Heart right ventricle (tissue), 16 donors: ENCODE measurements around the gene NUP93. TPM values are rescaled to one million over a fixed set of nuclear protein-coding genes. Genes with fewer than 3 reads are reported as not detected.
A peak's percentile ranks its signal among the peaks of the same experiment; 100 is the strongest.

Experiments used
- ATAC-seq, 8 donors: fragments of 200-7000 bp; cut with Tn5 transposase; one replicate each; pipeline ENCODE4 v1.9.1; 2020; ENCODE audit warnings: mild to moderate bottlenecking in 8 of 8, moderate library complexity in 8 of 8, moderate number of reproducible peaks in 1 of 8
- DNase-seq, 2 donors: peaks; one replicate each; pipeline ENCODE4 v3.0.0-alpha.2; 2020
- H3K27ac ChIP-seq, 10 donors: fragments of 200-600 bp; sonication (generic) in 2 of 10; one replicate each; pipeline versions ENCODE4 v1.5.0 to v1.8.0; 2020 to 2022; ENCODE audit warnings: mild to moderate bottlenecking in 3 of 10
- H3K27me3 ChIP-seq, 7 donors: fragments of 200-600 bp; one replicate each; pipeline ENCODE4 v1.8.0; 2021 to 2022; ENCODE audit warnings: mild to moderate bottlenecking in 2 of 7
- H3K36me3 ChIP-seq, 9 donors: fragments of 200-600 bp; sonication (generic) in 1 of 9; one replicate each; pipeline versions ENCODE4 v1.5.0 to v1.8.0; 2020 to 2022; ENCODE audit warnings: mild to moderate bottlenecking in 2 of 9
- H3K4me1 ChIP-seq, 9 donors: fragments of 200-600 bp; sonication (generic) in 1 of 9; one replicate each; pipeline versions ENCODE4 v1.5.0 to v1.8.0; 2020 to 2022; ENCODE audit warnings: mild to moderate bottlenecking in 4 of 9
- H3K4me3 ChIP-seq, 10 donors: fragments of 200-600 bp; sonication (generic) in 2 of 10; one replicate each; pipeline versions ENCODE4 v1.5.0 to v1.8.0; 2020 to 2022; ENCODE audit warnings: mild to moderate bottlenecking in 7 of 10, moderate library complexity in 2 of 10
- H3K9me3 ChIP-seq, 11 donors: fragments of 200-600 bp in 10 of 11; sonication (generic) in 2 of 11; one replicate each; pipeline versions ENCODE4 v1.5.0 to v1.8.0; 2013 to 2022; ENCODE audit warnings: mild to moderate bottlenecking in 2 of 11, control low read depth in 1 of 11, moderate library complexity in 1 of 11
- WGBS, 2 donors: extraction: QIAGEN DNeasy Blood & Tissue Kit; methylation state at CpG; one replicate each; pipeline ENCODE4 v1.1.7; 2013; ENCODE audit warnings: inconsistent platforms in 1 of 2; 5-methylcytosine and 5-hydroxymethylcytosine counted together
- intact Hi-C, 10 donors: fragments of 100-400 bp; cut with DNase I; formaldehyde crosslinking; loops; one replicate each; pipeline versions ENCODE4 v1.11.1 to v1.14.2; 2022
- polyA plus RNA-seq, 2 donors: library from polyadenylated mRNA; stranded (reverse); fragments of 200-250 nt; gene quantifications; one replicate each; pipeline ENCODE4 v1.2.3, GENCODE V29; 2013
- total RNA-seq, 10 donors: library from RNA; stranded (reverse); fragmentation: NEBNext Ultra II Directional in 3 of 10; extraction: Animal tissue kit (Norgen Biotek cat#: 25700) in 3 of 10; gene quantifications; one replicate each; pipeline versions ENCODE4 v1.2.1 to v1.2.4, GENCODE V29; 2021 to 2023
- TF ChIP-seq, protein P1 (sequence below), 9 donors: fragments of 200-600 bp; sonication (generic) in 2 of 9; IDR thresholded peaks; one replicate each; pipeline versions ENCODE4 v1.5.0 to v1.8.0; 2021 to 2022; ENCODE audit warnings: antibody characterized with exemption in 9 of 9, mild to moderate bottlenecking in 5 of 9, moderate library complexity in 1 of 9
- donor health status: Arrhythmogenic right ventricular cardiomyopathy.
- donor health status: ischemic (EF 13 %, LVEDD 7.1; RV severe dilation, severe dysfunction).
- donor health status: healthy with polysubstance abuse.
- donor health status: DM: no; HTN: yes; CAD: no.
- donor health status: DM: no; HTN: no; CAD: no.
- donor health status: ischemic (EF 25% LVEDD 6.9; RV normal size, moderate dysfunction).
- donor health status: ischemic (EF 25% LVEDD 5.7; RV mildly dilated, moderate dysfunction).
- donor health status: healthy.
- donor health status: DM: yes; HTN: yes; CAD: no.
- donor health status: Ischemic cardiomyopathy.
- donor health status: ischemic (EF 35%, LVEDD 5.7; RV mildly dilated, moderate dysfunction).
- donor health status: nonischemic (EF 11% LVEDD 7.7; RV severe dilation, severe dysfunction).
- donor health status: DM: yes; HTN: yes; CAD: no.
- donor health status: PGD.
- donor health status: ischemic (EF 29% LVEDD 5.4; RV normal size, mild dysfunction).
- donor health status: nonischemic (EF 23%, LVEDD 6.1; RV moderate dilation, normal function).

NUP93 gene
- total and polyA plus RNA-seq, 12 donors, result 25.4 to 34.8 (median 27.6) TPM

DNA sequence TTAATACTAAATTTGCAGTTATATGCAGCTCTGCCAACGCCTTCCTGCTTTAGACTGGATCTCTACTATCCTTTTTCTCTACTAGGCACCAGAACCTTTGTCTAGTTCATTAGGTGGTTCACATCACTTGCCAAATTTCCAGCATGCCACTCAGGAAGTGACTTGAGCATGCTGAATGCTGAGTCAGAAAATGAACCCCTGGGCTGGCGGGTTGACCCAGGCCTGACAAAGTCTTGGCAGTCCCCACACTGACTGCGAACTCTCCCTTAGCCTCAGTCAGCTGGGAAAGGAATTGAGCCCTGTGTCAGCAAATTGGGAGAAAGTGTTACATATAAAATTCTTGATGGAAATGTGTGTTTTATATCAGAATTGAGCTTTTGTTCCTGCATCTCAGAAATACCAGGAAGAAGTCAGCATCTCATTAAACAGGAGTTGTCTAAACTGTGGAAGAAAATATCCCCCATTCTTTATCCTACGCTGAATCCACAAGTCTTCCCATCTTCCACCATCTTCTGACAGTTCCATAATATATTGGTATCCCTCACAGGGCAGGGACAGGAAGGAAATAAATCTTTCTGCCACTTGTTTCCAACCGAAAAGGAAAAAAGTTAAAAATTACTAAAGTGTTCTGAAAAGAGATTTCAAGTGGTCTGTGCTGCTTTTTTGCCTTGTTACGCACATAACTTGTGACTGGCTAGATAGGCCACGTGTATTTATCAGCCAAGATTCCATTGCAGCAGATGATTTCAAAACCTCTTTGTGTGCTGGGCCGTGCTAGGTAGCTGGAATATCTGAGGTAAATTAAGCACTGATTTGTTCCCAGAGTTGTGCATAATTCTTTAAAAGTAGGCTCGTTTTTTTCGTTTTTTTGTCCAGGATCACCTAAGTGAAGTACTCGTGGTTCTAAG is 118.4 kb downstream of the NUP93 start:
- H3K27me3 ChIP-seq, result no peaks in the 10 kb centered on the region
- TF ChIP-seq, protein P1, sequence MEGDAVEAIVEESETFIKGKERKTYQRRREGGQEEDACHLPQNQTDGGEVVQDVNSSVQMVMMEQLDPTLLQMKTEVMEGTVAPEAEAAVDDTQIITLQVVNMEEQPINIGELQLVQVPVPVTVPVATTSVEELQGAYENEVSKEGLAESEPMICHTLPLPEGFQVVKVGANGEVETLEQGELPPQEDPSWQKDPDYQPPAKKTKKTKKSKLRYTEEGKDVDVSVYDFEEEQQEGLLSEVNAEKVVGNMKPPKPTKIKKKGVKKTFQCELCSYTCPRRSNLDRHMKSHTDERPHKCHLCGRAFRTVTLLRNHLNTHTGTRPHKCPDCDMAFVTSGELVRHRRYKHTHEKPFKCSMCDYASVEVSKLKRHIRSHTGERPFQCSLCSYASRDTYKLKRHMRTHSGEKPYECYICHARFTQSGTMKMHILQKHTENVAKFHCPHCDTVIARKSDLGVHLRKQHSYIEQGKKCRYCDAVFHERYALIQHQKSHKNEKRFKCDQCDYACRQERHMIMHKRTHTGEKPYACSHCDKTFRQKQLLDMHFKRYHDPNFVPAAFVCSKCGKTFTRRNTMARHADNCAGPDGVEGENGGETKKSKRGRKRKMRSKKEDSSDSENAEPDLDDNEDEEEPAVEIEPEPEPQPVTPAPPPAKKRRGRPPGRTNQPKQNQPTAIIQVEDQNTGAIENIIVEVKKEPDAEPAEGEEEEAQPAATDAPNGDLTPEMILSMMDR (IDR thresholded peaks at IDR 0.05), result no peak
- peak in 7 of 8 donors; percentile 53 to 83 (median 63) for ATAC-seq
- H3K27ac ChIP-seq, result peak overlapping the region in 2 of 10 donors; percentile 34 to 38
- peaks cover 0 to 26% (median 5%) of the 10 kb centered on the region in 9 donors for H3K36me3 ChIP-seq
- 76 to 81% methylated on average over 11 of the region's 11 CpGs for WGBS, 2 donors
- intact Hi-C loops, result no loop called here
- peak in 1 of 2 donors; percentile 43 for DNase-seq
- H3K4me3 ChIP-seq, result no peak overlapping the region
- no peaks in the 10 kb centered on the region for H3K9me3 ChIP-seq
- peaks cover 0 to 30% (median 21%) of the 10 kb centered on the region in 9 donors for H3K4me1 ChIP-seq

DNA sequence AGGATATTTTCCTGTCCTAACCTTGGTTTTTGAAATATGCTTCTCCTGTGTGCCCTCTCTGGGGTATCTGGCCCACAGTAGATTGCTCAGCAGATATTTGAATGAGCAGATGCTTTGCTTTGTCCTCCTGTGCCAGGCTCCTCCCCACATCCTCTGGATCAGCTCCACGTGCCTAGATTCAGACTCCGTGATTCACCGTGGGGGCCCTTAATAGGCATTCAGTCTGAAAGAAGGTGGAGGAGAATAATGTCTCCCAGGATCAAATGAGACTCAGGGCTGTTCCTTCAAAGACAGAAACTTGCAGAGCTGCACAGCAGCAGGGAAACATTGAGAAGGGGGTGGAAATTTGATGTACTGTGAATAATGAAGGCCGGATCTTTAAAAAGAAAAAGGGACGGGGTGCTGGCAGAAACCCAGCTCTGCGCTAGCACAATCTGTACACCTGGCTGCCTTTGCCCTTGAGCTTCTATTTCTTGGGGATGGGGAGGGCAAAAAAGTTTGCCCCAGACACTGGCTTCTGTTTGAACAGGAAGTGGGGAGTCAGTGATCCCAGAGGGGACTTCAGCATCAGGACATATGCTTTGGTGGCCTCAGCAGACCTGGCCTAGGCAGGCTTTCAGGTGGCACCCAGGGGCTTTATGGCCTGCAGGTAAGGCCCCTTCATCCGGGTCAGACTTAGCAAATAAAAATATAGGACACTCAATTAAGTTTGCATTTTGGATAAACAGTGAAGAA is 119.2 kb downstream of the NUP93 start:
- ATAC-seq (peak in 1 of 8 donors; percentile 43), DNase-seq (no peak)
- 65 to 72% methylated on average over 7 of the region's 7 CpGs for WGBS, 2 donors
- Histone ChIP-seq H3K27ac (no peak overlapping the region), H3K9me3 (no peaks in the 10 kb centered on the region), H3K4me3 (no peak overlapping the region), H3K36me3 (peaks cover 0 to 18% (median 0%) of the 10 kb centered on the region in 9 donors), H3K27me3 (no peaks in the 10 kb centered on the region), H3K4me1 (peaks cover 0 to 30% (median 21%) of the 10 kb centered on the region in 9 donors)
- TF ChIP-seq, protein P1 (IDR thresholded peaks at IDR 0.05), result no peak
- intact Hi-C loops, result no loop called here

DNA sequence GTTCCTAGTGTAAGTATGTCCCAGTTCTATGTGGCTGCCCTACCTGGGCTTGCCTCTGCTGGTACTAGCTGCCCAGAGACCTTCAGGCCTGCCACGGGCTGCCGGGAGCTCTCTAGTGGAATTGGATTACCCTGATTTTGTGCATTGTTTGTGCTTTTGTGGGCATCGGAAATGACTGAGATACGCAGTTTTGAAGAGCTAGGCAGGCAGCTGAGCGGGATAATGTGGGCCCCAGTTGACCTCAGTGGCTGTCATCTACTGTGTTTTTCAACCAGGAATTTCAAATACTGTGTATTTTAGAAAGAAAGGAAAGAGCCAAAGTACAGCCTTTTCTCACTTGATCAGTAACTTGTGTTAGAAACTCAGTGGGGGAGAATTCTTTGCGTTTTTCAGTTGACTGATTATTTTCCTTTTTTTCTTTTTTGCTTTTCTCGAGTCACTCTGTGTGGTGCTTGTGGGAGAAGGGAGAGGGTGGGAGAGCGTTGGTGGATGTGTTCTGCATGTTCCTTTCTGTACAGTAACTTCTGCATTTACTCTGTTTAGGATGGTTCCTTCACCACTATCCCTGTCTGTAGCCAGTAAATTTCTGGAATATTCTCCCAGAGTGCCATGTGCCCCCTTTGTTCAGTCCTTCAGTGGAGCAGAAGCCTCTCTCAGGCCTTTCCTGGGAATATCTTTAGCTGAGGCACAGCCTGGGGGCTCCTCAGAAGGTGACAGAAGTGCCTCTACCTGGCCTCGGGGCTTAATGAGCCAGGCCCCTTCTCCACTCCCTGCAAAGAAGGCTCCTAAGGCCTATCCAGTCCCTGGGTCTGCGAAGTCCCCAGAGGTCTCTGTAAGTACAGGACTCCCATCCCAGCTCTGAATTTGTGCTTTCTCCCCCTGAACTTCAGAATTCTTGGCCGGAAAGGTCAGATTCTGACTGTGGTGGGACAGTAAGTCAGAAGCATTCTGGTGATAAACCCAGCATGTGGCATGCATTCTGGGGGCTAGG is 120.1 kb downstream of the NUP93 start:
- intact Hi-C loops, result loop anchor here in 1 of 10 donors (5.0 kb wide), 1 partner anchor 52 kb away; no protein-coding TSS in a partner anchor
- DNase-seq, result no peak
- ATAC-seq, result no peak

More for the DNA sequence above, 120.1 kb downstream of the NUP93 start:
- Histone ChIP-seq H3K36me3 (peaks cover 0 to 9% (median 0%) of the 10 kb centered on the region in 9 donors), H3K27me3 (no peaks in the 10 kb centered on the region), H3K27ac (no peak overlapping the region), H3K4me3 (no peak overlapping the region), H3K4me1 (peaks cover 0 to 30% (median 21%) of the 10 kb centered on the region in 9 donors), H3K9me3 (no peaks in the 10 kb centered on the region)
- 92 to 97% methylated on average over 11 of the region's 11 CpGs for WGBS, 2 donors
- TF ChIP-seq, protein P1 (IDR thresholded peaks at IDR 0.05), result no peak
